H1 (cell line): Measurements from ENCODE around the gene INPP4B. TPM values are rescaled to one million over a fixed set of nuclear protein-coding genes. Genes with fewer than 3 reads are reported as not detected.

Source experiments
- CTCF ChIA-PET: fragments of 300-600 bp; sonication (Branson Sonifier 250); formaldehyde crosslinking; loops from one replicate; lab custom pipeline; 2021; ENCODE audit not compliant: partially characterized antibody; lab: Charles Lee
- POLR2A ChIA-PET: fragments of 300-600 bp; sonication (Branson Sonifier 250); formaldehyde crosslinking; loops from one replicate; lab custom pipeline; 2021; ENCODE audit warnings: inconsistent platforms; ENCODE audit not compliant: partially characterized antibody; lab: Charles Lee
- DNase-seq, 2 experiments: peaks; one replicate each; pipeline versions ENCODE4 v3.0.0 to v3.0.0-alpha.2; 2010 to 2022; ENCODE audit warnings: low spot score in 2 of 2, low read depth in 1 of 2, mixed read lengths in 1 of 2
- FAIRE-seq: peaks from 2 replicates; lab custom pipeline; 2011; peaks lifted over from hg19 to GRCh38; lab: Jason Lieb, UNC
- H2AFZ ChIP-seq: 2 replicates; pipeline ENCODE4 v1.8.1; 2012; ENCODE audit warnings: low read length, inconsistent platforms
- H2AK5ac ChIP-seq: 2 replicates; pipeline ENCODE4 v1.6.1; 2013; ENCODE audit warnings: low read depth, low read length
- H2BK120ac ChIP-seq: replicated peaks from 2 replicates; pipeline ENCODE3; 2013; ENCODE audit warnings: low read depth, low read length, inconsistent platforms
- H2BK12ac ChIP-seq: 2 replicates; pipeline ENCODE4 v1.6.1; 2013; ENCODE audit warnings: low read depth, low read length
- H2BK15ac ChIP-seq: 2 replicates; pipeline ENCODE4 v1.6.1; 2013; ENCODE audit warnings: low read length
- H2BK20ac ChIP-seq: 2 replicates; pipeline ENCODE4 v1.6.1; 2013; ENCODE audit warnings: low read length
- H2BK5ac ChIP-seq: 2 replicates; pipeline ENCODE4 v1.6.1; 2013; ENCODE audit warnings: low read depth, low read length
- H3K14ac ChIP-seq: 2 replicates; pipeline ENCODE4 v1.6.1; 2013; ENCODE audit warnings: inconsistent platforms; ENCODE audit not compliant: insufficient read length
- H3K18ac ChIP-seq: 2 replicates; pipeline ENCODE4 v1.6.1; 2013; ENCODE audit warnings: low read length; ENCODE audit errors: extremely low read depth
- H3K23ac ChIP-seq: 2 replicates; pipeline ENCODE4 v1.6.1; 2013; ENCODE audit warnings: inconsistent platforms; ENCODE audit not compliant: insufficient read length
- H3K23me2 ChIP-seq: 2 replicates; pipeline ENCODE4 v1.6.1; 2013; ENCODE audit warnings: low read depth, low read length
- H3K27ac ChIP-seq: 2 replicates; pipeline ENCODE4 v1.6.1; 2011; ENCODE audit warnings: low read depth, low read length, inconsistent platforms
- H3K27me3 ChIP-seq, 4 experiments: replicated peaks in 1 of 4; 1 replicate in 1 of 4; 2 replicates in 3 of 4; pipeline versions ENCODE4 v1.6.1 to v1.8.1; 2011 to 2013; ENCODE audit warnings: low read length in 3 of 4, mild to moderate bottlenecking in 3 of 4, inconsistent platforms in 2 of 4, mixed read lengths in 2 of 4, moderate library complexity in 1 of 4; ENCODE audit not compliant: control insufficient read depth in 3 of 4, insufficient read depth in 3 of 4; ENCODE audit errors: extremely low read depth in 1 of 4
- H3K36me3 ChIP-seq, 4 experiments: 2 replicates each; pipeline versions ENCODE4 v1.6.1 to v1.8.1; 2011 to 2013; ENCODE audit warnings: mild to moderate bottlenecking in 4 of 4, low read length in 3 of 4, moderate library complexity in 2 of 4, control low read depth in 1 of 4, inconsistent platforms in 1 of 4; ENCODE audit not compliant: insufficient read depth in 4 of 4, control insufficient read depth in 2 of 4
- H3K4ac ChIP-seq: replicated peaks from 2 replicates; pipeline ENCODE3; 2013; ENCODE audit warnings: low read length, low read depth, mixed read lengths, inconsistent platforms; ENCODE audit not compliant: insufficient read length
- H3K4me1 ChIP-seq, 4 experiments: replicated peaks in 1 of 4; 1 replicate in 1 of 4; 2 replicates in 3 of 4; pipeline versions ENCODE4 v1.6.1 to v1.8.1; 2011 to 2013; ENCODE audit warnings: low read length in 3 of 4, inconsistent platforms in 2 of 4, mixed read lengths in 1 of 4; ENCODE audit not compliant: insufficient read depth in 4 of 4, control insufficient read depth in 3 of 4
- H3K4me2 ChIP-seq, 2 experiments: 2 replicates each; pipeline versions ENCODE4 v1.6.1 to v1.8.1; 2011 to 2013; ENCODE audit warnings: low read depth in 2 of 2, low read length in 2 of 2, control low read depth in 1 of 2, inconsistent platforms in 1 of 2, mild to moderate bottlenecking in 1 of 2; ENCODE audit not compliant: insufficient read depth in 1 of 2
- H3K4me3 ChIP-seq, 4 experiments: fragments of 200-600, 300-600 bp in 1 of 4; sonication (generic), shearing (Covaris generic), sonication (Bioruptor Twin) in 1 of 4; 2 replicates each; pipeline versions ENCODE4 v1.5.1 to v1.8.1; 2011 to 2016; ENCODE audit warnings: low read length in 4 of 4, low read depth in 3 of 4, control low read depth in 2 of 4, inconsistent platforms in 2 of 4, mild to moderate bottlenecking in 2 of 4, mixed read lengths in 1 of 4, moderate library complexity in 1 of 4; ENCODE audit not compliant: insufficient read depth in 2 of 4; ENCODE audit errors: extremely low read depth in 1 of 4
- H3K56ac ChIP-seq: replicated peaks from 2 replicates; pipeline ENCODE3; 2013; ENCODE audit warnings: low read depth, mild to moderate bottlenecking, mixed read lengths, low read length, inconsistent platforms; ENCODE audit not compliant: insufficient read length
- H3K79me1 ChIP-seq: 2 replicates; pipeline ENCODE4 v1.6.1; 2013; ENCODE audit warnings: low read depth, low read length, control low read depth
- H3K79me2 ChIP-seq, 2 experiments: 2 replicates each; pipeline versions ENCODE4 v1.6.1 to v1.8.1; 2012 to 2013; ENCODE audit warnings: low read length in 2 of 2, mild to moderate bottlenecking in 2 of 2, inconsistent platforms in 1 of 2; ENCODE audit not compliant: insufficient read depth in 2 of 2, control insufficient read depth in 1 of 2
- H3K9ac ChIP-seq, 4 experiments: replicated peaks in 1 of 4; 1 replicate in 1 of 4; 2 replicates in 3 of 4; pipeline versions ENCODE4 v1.6.1 to v1.8.1; 2011 to 2013; ENCODE audit warnings: low read depth in 3 of 4, low read length in 3 of 4, control low read depth in 2 of 4, mild to moderate bottlenecking in 2 of 4, moderate library complexity in 2 of 4, inconsistent platforms in 1 of 4; ENCODE audit errors: extremely low read depth in 1 of 4
- H3K9me3 ChIP-seq, 2 experiments: 2 replicates each; pipeline versions ENCODE4 v1.6.1 to v1.8.1; 2012 to 2013; ENCODE audit warnings: mild to moderate bottlenecking in 2 of 2, moderate library complexity in 2 of 2, control low read depth in 1 of 2, inconsistent platforms in 1 of 2, low read depth in 1 of 2, low read length in 1 of 2, mixed read lengths in 1 of 2; ENCODE audit not compliant: insufficient read depth in 2 of 2
- H4K20me1 ChIP-seq, 2 experiments: replicated peaks in 1 of 2; 2 replicates each; pipeline versions ENCODE3 to v1.8.1; 2011 to 2013; ENCODE audit warnings: inconsistent platforms in 2 of 2, low read length in 2 of 2, mild to moderate bottlenecking in 1 of 2; ENCODE audit not compliant: insufficient read depth in 2 of 2, control insufficient read depth in 1 of 2
- H4K5ac ChIP-seq: 2 replicates; pipeline ENCODE4 v1.6.1; 2013; ENCODE audit warnings: low read length, low read depth, mixed read lengths, inconsistent platforms; ENCODE audit not compliant: insufficient read length
- H4K8ac ChIP-seq: 2 replicates; pipeline ENCODE4 v1.8.0; 2013; ENCODE audit warnings: mild to moderate bottlenecking, moderate library complexity, low read length, inconsistent platforms; ENCODE audit not compliant: insufficient read depth; ENCODE audit errors: extremely low read depth
- H4K91ac ChIP-seq: replicated peaks from 2 replicates; pipeline ENCODE3; 2013; ENCODE audit warnings: low read length, mixed read lengths, inconsistent platforms; ENCODE audit not compliant: insufficient read length
- MAFK ChIP-seq: IDR thresholded peaks from 2 replicates; pipeline ENCODE4 v1.6.1; 2012; ENCODE audit warnings: low read depth, mild to moderate bottlenecking, improper control_type of control experiment, low read length
- SIRT6 ChIP-seq: IDR thresholded peaks from one replicate; pipeline ENCODE4 v1.7.1; 2012; ENCODE audit warnings: low read length, inconsistent platforms
- ZNF274 ChIP-seq: IDR thresholded peaks from 2 replicates; pipeline ENCODE4 v1.7.0; 2012; ENCODE audit warnings: low read length, borderline replicate concordance; ENCODE audit errors: extremely low read depth
- WGBS, 2 experiments: shearing (Covaris generic) in 1 of 2; methylation state at CpG; one replicate each; pipeline versions ENCODE4 v1.1.6 to v1.1.7; 2013 to 2015; ENCODE audit warnings: low lambda C conversion rate in 2 of 2, mixed read lengths in 2 of 2, inconsistent platforms in 1 of 2, low coverage in 1 of 2, missing lambda C conversion rate in 1 of 2; ENCODE audit not compliant: insufficient replicate concordance in 2 of 2, insufficient coverage in 1 of 2, insufficient read length in 1 of 2; ENCODE audit errors: extremely low coverage in 1 of 2, missing lambda C conversion rate in 1 of 2; 5-methylcytosine and 5-hydroxymethylcytosine counted together
- polyA plus RNA-seq, 7 experiments: library from polyadenylated mRNA; depleted of rRNA in 3 of 7; stranded (reverse) in 5 of 7; unstranded in 2 of 7; fragments of >200 nt in 5 of 7; fragments of 200-250 nt in 2 of 7; gene quantifications; 1 replicate in 5 of 7; 2 replicates in 1 of 7; 4 replicates in 1 of 7; pipeline versions ENCODE4 v1.2.1 to v1.2.3, GENCODE V29; 2011 to 2013; ENCODE audit warnings: missing spikeins in 2 of 7, mixed read lengths in 2 of 7
- total RNA-seq: library from RNA; stranded (reverse); fragmentation: NEBNext Ultra II Directional; extraction: Animal tissue kit (Norgen Biotek cat#: 25700); gene quantifications from 2 replicates; pipeline ENCODE4 v1.2.1, GENCODE V29; 2021

Gene INPP4B
- total and polyA plus RNA-seq, 2 of the 8 experiments (the other 6 are each of a cell fraction or from before 2014, with no cell fraction given) = 0.11 to 0.54 TPM

- H2AFZ ChIP-seq = no peak overlapping the region
- H4K91ac ChIP-seq = no peak overlapping the region
- 98% methylated on average over 3 of the region's 3 CpGs; no CpG with 5 or more reads in 1 of the 2 experiments for WGBS, 2 experiments
- no peak overlapping the region for H3K56ac ChIP-seq
- H3K14ac ChIP-seq = no peak overlapping the region
- no peaks in the 10 kb centered on the region for H3K27me3 ChIP-seq
- H3K4ac ChIP-seq = no peak overlapping the region
- no peak overlapping the region for H2BK20ac ChIP-seq
- CTCF ChIA-PET = no interaction called here
- H3K4me3 ChIP-seq = no peak overlapping the region
- no peaks in the 10 kb centered on the region; a peak in 1 of 4 replicates for H3K9me3 ChIP-seq
- no peak overlapping the region for H2BK12ac ChIP-seq
- no peak overlapping the region for H3K4me2 ChIP-seq
- H3K23ac ChIP-seq = no peak overlapping the region
- peaks cover 2% of the 10 kb centered on the region; the same call in 1 of the 2 replicates for H3K23me2 ChIP-seq
- H3K4me1 ChIP-seq = peaks cover 0 to 6% (median 3%) of the 10 kb centered on the region in 4 experiments; a peak in 2 of 7 replicates
- no peak overlapping the region for H4K8ac ChIP-seq
- no peak for FAIRE-seq
- no peak overlapping the region for H2BK15ac ChIP-seq
- H3K79me1 ChIP-seq = no peaks in the 10 kb centered on the region
- no peaks in the 10 kb centered on the region for H4K20me1 ChIP-seq
- H3K36me3 ChIP-seq = no peaks in the 10 kb centered on the region
- POLR2A ChIA-PET = no interaction called here
- no peak overlapping the region for H3K27ac ChIP-seq
- no peak overlapping the region for H4K5ac ChIP-seq
- no peak overlapping the region for H3K9ac ChIP-seq
- H2BK5ac ChIP-seq = no peak overlapping the region
- H2BK120ac ChIP-seq = no peak overlapping the region
- H3K18ac ChIP-seq = no peak overlapping the region
- no peak for DNase-seq
- no peak overlapping the region for H2AK5ac ChIP-seq
- no peaks in the 10 kb centered on the region for H3K79me2 ChIP-seq
- no peak for TF ChIP-seq SIRT6
- no peak for TF ChIP-seq MAFK
- TF ChIP-seq ZNF274 = no peak
Measured at GRCh38 chr4:142369141-142369540, 477.0 kb downstream of the INPP4B start.
